ENCODE measurements around the gene TANGO2.

TANGO2 gene

GRCh38 chr22:20107471-20107901 lies 86.6 kb downstream of the TANGO2 start:
- DNase-seq (ENCODE audit: low read depth): no peak

GRCh38 chr22:20107951-20108756 lies 87.2 kb downstream of the TANGO2 start:
- no peak for DNase-seq (ENCODE audit: low read depth)

GRCh38 chr22:20108757-20109230 lies 87.9 kb downstream of the TANGO2 start:
- no peak for DNase-seq (ENCODE audit: low read depth)

GRCh38 chr22:20109411-20110358 lies 88.8 kb downstream of the TANGO2 start:
- DNase-seq (ENCODE audit: low read depth): no peak

- DNase-seq (ENCODE audit: low read depth): no peak
Observed at GRCh38 chr22:20110359-20110985, 89.6 kb downstream of the TANGO2 start.

GRCh38 chr22:20111045-20111688 lies 90.3 kb downstream of the TANGO2 start:
- DNase-seq (ENCODE audit: low read depth): no peak

GRCh38 chr22:20111689-20112622 lies 91.0 kb downstream of the TANGO2 start:
- no peak for DNase-seq (ENCODE audit: low read depth)

GRCh38 chr22:20112623-20113511 lies 92.0 kb downstream of the TANGO2 start:
- no peak for DNase-seq (ENCODE audit: low read depth)

- no peak for DNase-seq (ENCODE audit: low read depth)
Observed at GRCh38 chr22:20113551-20114310, 92.8 kb downstream of the TANGO2 start.

GRCh38 chr22:20114506-20115475 lies 93.9 kb downstream of the TANGO2 start:
- no peak for DNase-seq (ENCODE audit: low read depth)

GRCh38 chr22:20115691-20116375 lies 94.9 kb downstream of the TANGO2 start, which contains the start of gene RANBP1:
Gene RANBP1, plus strand, starts transcription at chr22:20116104. Its CDS starts 81 bp downstream, at chr22:20116185.
- no peak for DNase-seq (ENCODE audit: low read depth)

- no peak for DNase-seq (ENCODE audit: low read depth)
Observed at GRCh38 chr22:20116376-20116950, 95.6 kb downstream of the TANGO2 start.

Measured in stimulated activated CD4-positive, alpha-beta T cell treated with anti-CD3 and anti-CD28 coated beads, Interleukin-2, amount 100 ng/mL, for 4 hours (primary cell).